Stromal cell of bone marrow (primary cell): ENCODE data around the gene BCAS3.
"Not testable (repeated sequence)": the region's sequence is repeated elsewhere in the genome, so short reads cannot be mapped to it uniquely, and the experiment has no call there.

Experiments
- DNase-seq: peaks from one replicate; pipeline ENCODE4 v3.0.0-alpha.2; 2012; ENCODE audit warnings: low read depth

Gene BCAS3

DNA sequence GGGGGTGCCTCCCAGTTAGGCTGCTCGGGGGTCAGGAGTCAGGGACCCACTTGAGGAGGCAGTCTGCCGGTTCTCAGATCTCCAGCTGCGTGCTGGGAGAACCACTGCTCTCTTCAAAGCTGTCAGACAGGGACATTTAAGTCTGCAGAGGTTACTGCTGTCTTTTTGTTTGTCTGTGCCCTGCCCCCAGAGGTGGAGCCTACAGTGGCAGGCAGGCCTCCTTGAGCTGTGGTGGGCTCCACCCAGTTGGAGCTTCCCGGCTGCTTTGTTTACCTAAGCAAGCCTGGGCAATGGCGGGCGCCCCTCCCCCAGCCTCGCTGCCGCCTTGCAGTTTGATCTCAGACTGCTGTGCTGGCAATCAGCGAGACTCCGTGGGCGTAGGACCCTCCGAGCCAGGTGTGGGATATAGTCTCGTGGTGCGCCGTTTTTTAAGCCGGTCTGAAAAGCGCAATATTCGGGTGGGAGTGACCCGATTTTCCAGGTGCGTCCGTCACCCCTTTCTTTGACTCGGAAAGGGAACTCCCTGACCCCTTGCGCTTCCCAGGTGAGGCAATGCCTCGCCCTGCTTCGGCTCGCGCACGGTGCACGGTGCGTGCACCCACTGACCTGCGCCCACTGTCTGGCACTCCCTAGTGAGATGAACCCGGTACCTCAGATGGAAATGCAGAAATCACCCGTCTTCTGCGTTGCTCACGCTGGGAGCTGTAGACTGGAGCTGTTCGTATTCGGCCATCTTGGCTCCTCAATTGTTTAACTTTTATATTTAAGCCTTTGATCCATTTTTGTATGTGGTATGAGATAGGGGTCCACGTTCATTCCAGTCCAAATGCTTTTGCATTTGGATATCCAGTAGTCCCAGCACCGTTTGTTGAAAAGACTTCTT is 209.3 kb downstream of the BCAS3 start:
- DNase-seq = not testable (repeated sequence)

DNA sequence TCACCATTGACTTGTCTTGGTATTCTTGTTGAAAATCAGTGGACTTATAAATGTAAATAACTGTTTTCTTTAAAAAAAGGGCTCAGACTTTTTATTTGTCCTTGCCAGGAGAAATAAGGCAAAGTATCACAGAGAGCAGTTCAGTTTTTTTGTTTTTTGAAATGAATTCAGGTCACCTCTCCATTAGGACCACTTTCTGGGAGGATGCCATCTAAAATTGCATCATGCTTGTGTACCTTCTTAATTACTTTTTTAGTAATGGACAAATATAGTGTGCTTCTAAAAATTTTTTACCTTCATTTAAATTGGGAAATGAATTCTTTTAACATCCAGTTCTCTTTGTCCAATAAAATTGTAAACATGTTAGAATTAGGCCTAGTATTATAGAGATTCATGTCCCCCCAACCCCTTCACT is 210.0 kb downstream of the BCAS3 start:
- DNase-seq = no peak

DNA sequence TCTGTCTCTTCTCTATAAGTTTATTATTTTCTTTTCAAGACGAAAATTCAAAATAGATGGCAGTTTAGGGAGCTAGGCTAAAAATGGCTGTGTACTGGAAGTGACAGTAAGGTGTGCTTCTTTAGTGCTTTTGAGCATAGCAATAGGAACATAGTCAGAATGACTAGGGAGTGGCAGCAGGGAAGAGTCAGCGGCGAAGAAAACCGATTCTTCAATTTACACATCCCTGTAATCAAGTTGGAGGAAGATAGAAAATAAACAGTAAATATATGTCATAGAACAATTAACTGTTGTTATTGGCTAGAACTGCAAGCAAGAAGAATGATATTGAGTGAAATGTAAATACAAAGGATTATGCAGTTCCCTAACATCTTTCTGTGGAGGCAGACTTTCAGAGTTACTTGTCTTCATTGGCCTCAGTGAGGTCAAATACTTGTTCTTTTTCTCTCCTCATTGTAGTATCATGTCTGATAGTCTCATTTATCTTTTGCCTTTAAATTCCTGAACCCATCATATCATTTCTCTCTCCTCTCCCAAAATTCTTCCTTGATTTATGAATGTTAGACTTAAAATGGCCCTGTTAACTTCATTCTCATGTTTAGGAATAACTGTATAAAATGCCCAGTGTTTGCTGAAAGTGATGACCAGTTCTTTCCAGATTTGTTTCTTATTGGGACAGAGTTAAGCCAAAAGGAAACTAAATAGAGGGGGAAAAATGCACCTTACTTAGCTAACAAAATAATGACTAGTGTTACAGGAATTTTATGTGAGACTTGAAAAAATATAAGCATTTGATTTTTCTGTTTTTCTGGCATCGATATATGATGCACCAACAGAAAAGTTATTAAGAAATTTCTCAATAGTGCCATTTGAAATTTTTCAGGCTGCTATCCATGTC is 211.4 kb downstream of the BCAS3 start:
- no peak for DNase-seq

DNA sequence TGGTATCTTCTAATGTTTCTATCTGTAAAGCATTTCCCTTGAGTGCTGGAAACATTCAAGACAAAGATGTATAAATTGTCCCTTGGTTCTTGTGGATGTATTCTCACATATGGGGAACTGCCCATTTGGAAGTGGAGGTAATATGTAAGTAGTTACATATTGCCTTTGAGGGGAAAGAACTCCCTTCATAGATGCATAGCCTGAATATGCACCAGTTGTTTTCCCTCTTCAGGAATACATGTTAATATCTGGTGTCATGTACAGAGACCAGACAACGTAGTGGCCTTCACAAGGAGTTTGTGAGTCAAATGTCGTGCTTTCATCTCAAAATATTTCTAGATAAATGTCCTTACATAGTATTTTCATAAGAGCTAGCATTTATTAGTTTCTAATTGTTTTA is 213.5 kb downstream of the BCAS3 start:
- DNase-seq = no peak

DNA sequence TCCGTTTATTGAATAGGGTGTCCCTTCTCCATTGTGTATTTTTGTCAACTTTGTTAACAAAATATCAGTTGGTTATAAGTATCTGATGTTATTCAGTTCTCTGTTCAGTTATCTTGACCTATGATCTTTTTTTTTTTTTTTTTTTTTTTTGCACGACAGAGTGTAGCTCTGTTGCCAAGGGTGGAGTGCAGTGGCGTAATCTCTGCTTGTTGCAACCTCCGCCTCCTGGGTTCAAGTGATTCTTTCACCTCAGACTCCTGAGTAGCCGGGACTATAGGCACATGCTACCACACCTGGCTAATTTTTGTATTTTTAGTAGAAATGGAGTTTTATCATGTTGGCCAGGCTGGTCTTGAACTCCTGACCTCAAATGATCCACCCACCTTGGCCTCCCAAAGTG is 215.8 kb downstream of the BCAS3 start:
- no peak for DNase-seq

DNA sequence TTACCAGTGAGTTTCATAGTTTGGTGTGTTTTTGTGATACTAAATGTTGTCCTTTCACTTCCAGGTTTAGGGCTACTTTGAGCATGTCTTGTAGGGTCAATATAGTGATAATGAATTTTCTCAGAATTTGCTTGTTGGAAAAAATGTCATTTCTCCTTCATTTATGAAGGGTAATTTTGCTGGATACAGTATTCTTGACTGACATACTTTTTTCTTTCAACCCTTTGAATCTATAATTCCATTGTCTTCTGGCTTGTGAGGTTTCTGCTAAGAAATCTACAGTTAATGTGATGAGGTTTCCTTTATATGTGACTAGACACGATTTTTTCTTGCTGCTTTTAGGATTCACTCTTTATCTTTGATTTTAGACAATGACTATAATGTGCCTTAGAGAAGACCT is 219.3 kb downstream of the BCAS3 start:
- DNase-seq = no peak

DNA sequence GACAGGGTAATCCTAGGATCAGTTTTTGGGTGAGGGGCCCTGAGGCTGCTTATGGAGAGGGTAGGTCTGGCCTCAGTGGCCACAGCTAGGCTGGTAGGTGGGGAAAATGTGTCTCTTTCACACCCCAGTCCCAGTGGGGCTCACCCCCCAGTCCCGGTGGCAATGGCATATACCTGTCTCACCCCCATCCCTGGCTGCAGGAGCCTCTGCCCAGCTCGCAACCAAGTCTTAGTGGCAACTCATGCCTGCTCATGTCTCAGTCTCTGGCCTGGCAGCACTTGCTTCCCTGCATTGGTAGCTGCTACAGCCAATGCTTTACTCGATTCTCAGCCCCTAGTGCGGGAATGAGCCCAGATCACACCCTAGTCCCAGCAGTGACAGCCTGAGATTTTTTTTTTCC is 221.5 kb downstream of the BCAS3 start:
- no peak for DNase-seq

DNA sequence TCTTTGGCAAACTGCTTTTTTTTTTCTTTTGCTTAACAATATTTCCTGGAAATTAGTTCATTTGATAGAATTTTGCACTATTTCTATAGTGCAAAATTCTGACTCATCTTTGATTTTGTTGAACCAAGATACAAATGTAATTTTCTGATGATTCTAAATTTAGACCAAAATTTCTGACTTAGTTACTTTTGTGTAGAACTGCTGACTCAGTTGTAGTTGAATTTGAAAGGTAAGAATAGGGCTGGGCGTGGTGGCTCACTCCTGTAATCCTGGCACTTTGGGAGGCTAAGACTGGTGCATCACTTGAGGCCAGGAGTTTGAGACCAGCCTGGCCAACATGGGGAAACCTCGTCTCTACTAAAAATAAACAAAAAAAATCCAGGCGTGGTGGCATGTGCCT is 223.0 kb downstream of the BCAS3 start:
- no peak for DNase-seq

DNA sequence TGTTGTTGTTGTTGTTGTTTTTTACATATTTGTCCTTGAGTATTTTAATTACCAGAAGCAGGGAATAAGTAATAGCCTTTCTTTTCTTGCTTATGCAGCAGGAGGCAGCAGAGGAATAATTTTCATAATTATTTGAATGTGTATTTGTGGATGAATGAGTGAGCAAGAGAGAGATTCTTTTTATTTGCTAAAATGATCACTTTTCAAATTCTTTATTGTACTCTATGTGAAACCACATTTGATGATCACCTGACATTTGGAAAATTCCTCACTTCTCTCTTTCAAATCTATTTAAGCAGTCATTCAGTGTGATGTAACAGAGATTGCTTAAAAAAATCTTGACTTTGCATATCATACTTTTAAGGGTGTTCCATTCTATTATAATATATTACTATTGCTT is 223.6 kb downstream of the BCAS3 start:
- DNase-seq = no peak

DNA sequence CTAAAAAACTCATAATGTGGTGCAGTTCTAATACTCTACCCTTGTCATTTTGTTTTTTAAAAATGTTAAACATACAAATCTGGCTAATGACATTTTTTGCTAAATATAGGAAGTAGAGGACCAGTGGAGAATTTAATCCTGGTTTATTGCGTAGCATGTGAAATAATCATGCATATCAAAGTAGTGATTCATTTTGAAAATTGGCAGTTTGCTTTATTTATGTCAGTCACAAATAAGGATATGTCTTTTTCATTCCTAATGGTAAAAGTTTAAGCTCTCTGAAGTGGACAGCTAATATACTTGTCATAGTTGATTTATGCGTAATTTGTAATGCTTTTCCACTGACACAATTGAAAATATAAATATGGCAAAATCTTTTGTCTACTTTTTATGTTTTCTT is 224.2 kb downstream of the BCAS3 start:
- DNase-seq = peak; percentile 59

DNA sequence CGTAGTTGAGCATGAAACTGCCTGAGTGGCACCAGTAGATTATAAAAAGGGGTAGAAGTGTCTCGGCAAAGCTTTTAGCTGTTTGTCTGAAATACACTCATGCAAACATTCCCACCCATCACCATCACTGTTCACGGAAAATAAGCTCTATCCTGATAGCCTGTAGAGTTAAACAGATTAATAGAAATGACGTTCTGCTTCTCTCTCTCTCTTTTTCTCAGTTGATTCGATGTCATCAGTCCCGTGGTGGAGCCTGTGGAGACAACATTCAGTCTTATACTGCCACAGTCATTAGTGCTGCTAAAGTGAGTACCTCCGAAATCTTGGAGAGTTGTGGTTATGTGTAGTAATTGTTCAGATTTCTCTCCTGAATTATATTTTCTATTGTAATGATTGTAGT is 224.7 kb downstream of the BCAS3 start:
- DNase-seq = no peak

DNA sequence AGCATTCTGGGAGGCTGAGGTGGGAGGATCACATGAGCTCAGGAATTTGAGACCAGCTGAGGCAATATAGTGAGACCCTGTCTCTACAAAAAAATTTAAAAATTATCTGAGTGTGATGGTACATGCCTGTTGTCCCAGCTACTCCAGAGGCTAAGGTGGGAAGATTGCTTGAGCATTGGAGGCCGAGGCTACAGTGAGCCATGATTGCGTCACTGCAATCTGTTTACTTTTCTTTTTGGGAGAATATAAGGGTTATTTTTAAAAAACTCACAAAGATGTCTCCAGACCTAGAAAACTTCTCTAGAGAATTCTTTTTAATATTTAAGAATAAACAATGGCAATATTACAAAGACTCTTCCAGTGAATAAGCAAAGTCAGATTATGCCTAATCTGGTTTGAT is 226.9 kb downstream of the BCAS3 start:
- no peak for DNase-seq

DNA sequence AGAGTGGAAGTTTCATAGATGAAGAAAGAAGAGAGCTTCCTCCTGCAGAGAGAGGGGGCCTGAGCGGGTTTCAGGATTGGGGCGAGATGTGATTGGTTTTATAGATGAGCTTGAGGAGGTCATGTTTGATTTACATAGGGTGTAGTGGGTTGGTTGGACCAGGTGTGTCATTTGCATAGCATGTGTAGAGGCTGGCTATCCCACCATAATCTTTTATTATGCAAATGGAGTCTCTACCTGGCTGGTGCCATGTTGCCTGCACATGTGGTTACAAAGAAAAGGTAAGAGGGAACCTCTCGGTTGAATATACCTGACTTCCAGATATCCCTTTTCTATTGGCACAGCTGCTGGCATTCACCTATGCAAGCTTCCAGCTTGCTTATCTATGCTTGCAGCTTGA is 228.1 kb downstream of the BCAS3 start:
- no peak for DNase-seq

DNA sequence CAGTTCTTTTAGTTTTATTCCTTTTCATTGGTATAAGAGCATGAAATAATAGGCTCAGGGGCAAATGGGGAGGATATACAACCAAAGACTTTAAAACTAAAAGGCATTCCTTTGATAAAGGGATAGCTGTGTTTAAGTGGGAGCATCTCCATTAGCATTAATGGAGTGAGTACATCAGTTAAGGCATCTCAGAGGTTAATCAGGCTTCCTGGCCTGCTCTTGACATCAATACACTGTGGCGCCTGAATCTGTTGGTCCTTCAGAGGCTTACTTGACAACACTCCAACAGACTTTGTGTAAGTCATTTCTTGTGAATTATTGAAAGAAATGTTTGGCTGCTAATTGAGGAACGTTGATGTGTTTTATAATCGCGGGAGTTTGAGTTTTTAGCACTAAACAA is 230.7 kb downstream of the BCAS3 start:
- no peak for DNase-seq

DNA sequence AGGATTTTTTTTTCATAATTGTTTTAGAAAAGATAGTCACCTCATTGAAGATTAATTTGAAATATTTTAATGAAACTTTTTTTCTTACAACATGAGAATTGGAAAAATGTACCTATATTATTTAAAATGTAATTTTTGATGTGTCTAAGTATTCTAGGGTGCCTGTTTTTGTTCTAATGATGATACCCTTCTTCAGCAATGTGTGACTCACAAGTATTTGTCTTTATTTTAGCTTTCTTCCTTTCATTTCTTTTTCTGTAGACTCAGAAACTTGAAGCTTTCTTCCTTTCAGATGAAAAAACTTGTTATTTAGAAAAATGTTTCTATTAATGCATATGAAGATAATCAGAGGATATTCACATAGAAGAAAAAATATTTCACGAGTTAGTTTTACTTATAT is 231.8 kb downstream of the BCAS3 start:
- no peak for DNase-seq

DNA sequence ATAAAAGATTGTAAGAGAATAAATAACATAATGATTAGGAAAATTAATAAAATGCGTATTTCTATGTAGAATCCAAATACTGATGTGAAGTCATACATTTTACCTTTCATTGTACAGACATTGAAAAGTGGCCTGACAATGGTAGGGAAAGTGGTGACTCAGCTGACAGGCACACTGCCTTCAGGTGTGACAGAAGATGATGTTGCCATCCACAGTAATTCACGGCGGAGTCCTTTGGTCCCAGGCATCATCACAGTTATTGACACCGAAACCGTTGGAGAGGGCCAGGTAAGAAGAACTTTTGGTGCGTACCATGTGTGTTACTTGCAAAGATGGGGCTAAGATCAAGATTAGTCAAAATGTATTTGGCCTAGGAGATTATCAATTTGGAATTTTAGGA is 232.8 kb downstream of the BCAS3 start:
- no peak for DNase-seq

DNA sequence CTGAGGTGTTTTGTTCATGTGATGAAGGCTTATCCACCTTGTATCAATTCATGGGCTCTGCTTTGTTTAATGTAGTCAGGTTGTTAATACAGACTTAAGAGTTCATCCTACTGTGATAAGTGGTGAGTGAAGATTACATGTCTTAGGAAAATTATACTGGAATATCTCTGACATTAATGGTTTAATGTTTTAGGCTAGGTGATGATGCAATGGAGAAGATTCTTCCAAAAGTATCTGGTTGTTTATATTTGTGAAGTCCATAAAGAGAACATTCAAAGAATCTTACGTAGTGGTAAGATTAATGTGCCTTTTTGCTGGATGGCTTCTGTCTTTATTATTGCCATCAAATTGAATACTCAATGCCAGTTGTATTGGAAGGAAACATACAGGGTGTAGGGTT is 236.4 kb downstream of the BCAS3 start:
- DNase-seq = no peak

DNA sequence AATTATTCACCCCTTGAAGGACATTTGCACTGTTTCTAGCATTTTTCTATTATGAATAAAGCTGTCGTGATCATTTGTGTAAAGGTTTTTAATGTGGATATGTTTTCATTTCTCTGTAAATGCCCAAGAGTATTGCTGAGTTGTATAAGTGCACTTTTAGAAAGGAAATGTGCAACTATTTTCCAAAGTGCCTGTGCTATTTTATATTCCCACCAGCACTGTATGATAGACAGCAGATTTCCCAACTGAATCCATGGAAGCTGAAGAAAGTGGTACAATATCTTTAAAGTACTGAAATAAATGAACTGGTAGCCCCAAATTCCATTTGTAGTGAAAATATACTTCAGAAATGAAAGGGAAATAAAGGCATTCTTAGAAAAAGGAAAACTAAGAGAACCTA is 238.4 kb downstream of the BCAS3 start:
- DNase-seq = no peak

DNA sequence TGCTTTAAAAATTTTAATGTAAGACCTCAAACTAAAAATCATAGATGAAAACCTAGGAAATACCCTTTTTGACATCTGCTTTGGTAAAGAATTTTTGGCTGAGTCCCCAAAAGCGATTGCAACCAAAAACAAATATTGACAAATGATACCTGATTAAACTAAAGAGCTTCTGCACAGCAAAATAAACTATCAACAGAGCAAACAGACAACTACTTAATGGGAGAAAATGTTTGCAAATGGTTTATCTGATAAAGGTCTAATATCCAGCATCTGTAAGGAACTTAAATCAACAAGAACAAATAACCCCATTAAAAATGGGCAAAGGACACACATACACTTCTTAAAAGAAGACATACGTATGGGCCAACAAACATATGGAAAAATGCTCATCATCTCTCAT is 242.5 kb downstream of the BCAS3 start:
- no peak for DNase-seq

DNA sequence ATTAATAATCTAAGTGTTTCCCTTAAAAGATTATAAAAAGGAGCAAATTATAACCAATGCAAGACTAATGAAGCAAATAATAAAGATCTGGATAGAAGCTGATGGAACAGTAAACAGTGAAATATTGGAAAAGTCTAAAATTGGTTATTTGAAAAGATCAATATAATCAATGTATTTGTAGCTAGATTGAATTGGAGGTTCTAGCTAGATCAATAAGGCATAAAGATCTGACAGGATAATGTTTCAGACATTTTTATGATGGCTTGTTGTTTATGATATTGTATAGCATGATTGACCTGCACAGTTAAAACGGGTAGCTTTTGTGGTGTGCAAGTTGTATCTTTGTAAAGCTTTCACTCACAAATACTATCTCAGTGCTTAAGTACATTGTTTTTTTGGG is 245.3 kb downstream of the BCAS3 start:
- DNase-seq = no peak

DNA sequence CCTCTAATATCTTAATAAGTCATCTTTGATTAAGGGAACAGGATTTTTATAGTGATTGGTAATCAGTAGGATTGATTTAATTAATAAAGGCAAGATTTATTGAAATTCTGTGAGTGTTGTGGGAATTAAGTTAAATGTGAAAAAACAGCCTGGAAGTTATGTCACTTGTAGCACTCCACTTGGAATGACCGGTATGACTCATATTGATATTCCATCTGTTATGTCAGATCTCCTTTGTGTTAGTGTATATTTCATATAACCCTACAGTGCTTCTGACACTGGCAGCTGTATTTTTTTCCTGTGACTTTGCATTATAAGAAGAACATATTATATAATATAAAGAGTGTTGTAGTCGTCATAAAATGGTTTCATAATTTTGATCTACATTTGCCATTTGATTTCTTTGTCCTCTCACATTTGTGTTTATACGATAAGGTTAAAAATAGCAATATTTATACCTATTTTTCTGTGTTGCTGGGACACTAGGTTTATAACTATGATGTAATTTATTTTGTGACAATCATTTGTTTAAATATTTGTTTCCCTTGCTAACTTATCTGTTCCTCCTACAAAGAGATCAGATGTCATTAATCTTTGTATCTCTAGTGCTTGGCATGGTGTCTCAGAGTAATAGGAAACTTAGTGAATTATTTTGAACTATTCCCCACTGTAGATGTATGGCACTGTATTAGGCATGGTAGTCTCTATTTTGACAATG is 249.0 kb downstream of the BCAS3 start:
- DNase-seq = no peak

DNA sequence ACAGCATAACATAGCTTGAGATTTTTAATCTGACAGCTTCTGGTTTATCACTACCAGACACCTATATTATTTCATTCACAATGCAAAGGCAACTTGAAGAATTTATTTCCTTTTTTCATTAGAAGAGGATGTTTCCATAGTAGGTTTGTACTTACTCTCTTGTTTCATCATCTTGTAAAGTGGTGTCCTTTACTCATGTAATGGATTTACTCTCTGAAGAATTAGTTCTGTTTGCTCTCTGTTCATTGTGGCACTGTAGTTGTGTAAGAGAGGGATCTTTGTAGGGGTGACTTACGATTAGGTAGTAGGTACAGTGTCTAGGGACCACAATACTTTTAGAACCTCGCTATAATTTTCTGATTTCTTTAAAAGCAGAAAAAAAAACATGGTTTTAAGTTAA is 256.1 kb downstream of the BCAS3 start:
- DNase-seq = no peak

DNA sequence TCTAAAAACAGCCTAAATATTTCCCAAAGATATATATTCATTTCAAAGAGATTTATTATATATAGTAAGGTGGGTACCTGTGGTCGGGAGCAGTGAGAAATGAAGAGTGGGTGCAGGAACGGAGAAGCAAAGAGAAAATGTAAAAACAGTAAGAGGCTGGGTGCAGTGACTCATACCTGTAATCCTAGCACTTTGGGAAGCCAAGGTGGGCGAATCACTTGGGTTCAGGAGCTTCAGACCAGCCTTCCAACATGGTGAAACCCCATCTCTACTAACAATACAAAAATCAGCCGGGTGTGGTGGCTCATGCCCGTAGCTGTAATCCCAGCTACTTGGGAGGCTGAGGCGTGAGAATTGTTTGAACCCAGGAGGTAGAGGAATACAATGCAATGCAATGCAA is 257.1 kb downstream of the BCAS3 start:
- DNase-seq = no peak
